ENCODE results near the gene ZNF200.

- no peak for TF ChIP-seq EZH2 (IDR thresholded peaks at IDR 0.05)
- no peak for TF ChIP-seq POLR2A (IDR thresholded peaks at IDR 0.05; ENCODE audit: borderline replicate concordance, extremely low read depth, insufficient read depth, insufficient read length)
- TF ChIP-seq, protein P1, sequence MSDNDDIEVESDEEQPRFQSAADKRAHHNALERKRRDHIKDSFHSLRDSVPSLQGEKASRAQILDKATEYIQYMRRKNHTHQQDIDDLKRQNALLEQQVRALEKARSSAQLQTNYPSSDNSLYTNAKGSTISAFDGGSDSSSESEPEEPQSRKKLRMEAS (IDR thresholded peaks at IDR 0.05), result no peak
- TF ChIP-seq, protein P2, sequence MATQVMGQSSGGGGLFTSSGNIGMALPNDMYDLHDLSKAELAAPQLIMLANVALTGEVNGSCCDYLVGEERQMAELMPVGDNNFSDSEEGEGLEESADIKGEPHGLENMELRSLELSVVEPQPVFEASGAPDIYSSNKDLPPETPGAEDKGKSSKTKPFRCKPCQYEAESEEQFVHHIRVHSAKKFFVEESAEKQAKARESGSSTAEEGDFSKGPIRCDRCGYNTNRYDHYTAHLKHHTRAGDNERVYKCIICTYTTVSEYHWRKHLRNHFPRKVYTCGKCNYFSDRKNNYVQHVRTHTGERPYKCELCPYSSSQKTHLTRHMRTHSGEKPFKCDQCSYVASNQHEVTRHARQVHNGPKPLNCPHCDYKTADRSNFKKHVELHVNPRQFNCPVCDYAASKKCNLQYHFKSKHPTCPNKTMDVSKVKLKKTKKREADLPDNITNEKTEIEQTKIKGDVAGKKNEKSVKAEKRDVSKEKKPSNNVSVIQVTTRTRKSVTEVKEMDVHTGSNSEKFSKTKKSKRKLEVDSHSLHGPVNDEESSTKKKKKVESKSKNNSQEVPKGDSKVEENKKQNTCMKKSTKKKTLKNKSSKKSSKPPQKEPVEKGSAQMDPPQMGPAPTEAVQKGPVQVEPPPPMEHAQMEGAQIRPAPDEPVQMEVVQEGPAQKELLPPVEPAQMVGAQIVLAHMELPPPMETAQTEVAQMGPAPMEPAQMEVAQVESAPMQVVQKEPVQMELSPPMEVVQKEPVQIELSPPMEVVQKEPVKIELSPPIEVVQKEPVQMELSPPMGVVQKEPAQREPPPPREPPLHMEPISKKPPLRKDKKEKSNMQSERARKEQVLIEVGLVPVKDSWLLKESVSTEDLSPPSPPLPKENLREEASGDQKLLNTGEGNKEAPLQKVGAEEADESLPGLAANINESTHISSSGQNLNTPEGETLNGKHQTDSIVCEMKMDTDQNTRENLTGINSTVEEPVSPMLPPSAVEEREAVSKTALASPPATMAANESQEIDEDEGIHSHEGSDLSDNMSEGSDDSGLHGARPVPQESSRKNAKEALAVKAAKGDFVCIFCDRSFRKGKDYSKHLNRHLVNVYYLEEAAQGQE (IDR thresholded peaks at IDR 0.05; ENCODE audit: low read depth), result no peak
- TF ChIP-seq EZH2phosphoT487 (IDR thresholded peaks at IDR 0.05; ENCODE audit: borderline replicate concordance), result no peak
- no peak for TF ChIP-seq CEBPB (IDR thresholded peaks at IDR 0.05; ENCODE audit: low read depth)
Observed at GRCh38 chr16:3235856-3236669, 1.1 kb upstream of the ZNF200 start.
